NCI-H128 (cell line): ENCODE measurements around the gene DCST2.

Experiments
- DNase-seq: peaks from one replicate; lab custom pipeline; 2025; ENCODE audit not compliant: unreplicated experiment; lab: John Stamatoyannopoulos, UW

Gene DCST2

DNA sequence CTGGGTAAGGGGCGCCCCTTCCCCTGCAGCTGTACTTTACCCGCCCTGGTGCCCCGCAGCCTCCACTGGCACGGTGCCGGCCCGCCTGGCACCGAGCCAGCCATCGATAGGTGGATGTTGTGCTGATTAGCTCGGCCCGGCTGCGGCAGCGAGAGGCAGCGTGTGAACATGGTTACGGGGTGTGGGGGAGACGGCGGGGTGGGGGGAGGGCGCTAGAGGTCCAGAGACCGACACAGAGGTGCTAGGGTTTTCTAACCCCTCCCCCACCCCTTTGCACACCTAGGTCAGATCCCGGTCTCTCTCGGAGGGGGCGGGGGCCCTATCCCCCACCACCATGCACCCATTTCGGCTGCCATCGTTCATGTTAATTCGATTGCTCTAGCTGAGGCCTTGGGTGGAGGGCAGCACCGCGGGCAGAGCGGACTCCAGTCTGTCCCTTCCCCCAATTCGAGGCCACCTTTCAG is 36.6 kb upstream of the DCST2 start:
- DNase-seq, result peak; percentile 48

DNA sequence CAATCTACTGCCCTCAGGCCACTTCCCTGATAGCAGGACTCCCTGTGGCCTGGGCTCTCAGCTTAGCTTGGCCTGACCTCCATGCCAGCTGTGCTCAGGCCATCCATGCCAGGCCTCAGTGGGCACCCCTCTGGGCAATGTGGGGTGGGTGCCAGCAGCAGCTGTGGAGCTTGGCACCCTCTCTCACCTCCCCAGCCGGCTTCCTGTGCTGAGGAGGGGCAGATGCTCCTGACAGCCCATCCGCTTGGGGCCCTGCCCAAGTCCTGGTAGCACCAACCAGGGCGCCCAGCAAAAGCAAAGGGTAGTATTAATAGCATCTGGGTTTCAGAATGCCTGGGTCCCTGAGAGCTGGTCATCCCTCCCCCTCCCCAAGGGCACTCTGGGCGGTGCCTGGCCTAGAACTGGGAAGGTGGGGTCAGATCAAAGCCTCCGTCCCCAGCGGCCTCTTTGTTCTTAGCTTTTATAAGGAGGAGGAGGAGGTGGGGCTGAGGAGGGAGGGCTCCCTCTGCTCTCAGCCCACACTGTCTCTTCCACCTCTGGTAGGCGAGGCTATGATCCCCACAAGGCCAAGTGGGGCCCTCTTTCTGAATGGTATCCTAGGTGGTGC is 36.1 kb upstream of the DCST2 start:
- no peak for DNase-seq

DNA sequence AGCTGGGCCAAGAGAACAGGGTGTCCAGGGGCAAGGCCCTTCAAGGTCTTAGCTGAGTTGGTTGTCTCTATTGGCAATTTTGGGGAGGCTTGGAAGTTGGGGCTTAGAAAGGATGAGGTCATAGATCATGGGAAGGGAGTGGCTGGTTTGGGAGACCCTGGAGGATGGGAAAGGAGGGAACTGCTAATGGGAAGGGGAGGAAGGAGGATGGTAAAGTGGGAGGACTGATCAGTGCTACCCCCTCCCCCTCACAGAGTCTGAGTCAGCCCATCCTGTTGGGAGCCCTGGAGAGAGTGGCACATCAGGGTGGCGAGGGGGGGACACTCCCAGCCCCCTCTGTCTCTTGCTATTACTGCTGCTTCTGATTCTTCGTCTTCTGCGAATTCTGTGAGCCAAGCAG is 35.0 kb upstream of the DCST2 start:
- DNase-seq, result no peak

DNA sequence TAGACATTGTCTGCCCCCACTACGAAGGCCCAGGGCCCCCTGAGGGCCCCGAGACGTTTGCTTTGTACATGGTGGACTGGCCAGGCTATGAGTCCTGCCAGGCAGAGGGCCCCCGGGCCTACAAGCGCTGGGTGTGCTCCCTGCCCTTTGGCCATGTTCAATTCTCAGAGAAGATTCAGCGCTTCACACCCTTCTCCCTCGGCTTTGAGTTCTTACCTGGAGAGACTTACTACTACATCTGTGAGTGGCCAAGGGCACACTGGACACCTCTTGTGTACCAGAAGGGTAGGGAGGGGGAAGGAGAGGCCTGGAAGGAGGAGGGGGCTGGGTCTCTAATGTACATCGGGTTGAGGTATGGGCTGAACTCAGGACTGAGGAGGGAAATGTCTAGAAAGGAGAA is 33.2 kb upstream of the DCST2 start:
- DNase-seq, result no peak

DNA sequence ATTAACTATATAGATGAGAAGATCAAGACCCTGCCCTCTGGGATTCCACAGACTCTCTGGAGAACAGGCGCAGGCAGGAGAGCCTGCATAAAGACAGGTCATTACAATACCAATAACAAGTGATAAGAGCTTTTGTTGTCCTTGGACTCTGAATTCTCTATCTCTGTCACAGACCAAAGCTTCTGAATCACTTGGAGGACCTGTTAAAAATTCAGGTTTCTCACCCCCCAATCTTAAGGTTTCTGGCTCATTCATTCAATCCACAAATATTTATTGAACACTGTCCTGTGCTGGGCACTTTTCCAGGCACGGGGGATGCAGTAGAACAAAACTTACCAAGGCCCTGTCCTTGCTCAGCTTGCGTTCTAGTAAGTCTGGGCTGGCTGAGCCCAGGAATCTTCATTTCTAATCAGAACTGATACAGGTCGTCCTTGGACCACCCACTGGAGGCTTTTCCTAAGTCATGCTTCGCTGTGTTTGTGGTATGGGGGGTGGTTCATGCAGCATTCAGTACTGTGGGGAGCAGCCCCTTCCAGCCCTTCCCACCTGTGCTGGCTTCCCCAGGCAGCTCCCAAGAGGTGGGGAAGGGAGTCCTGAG is 31.4 kb upstream of the DCST2 start:
- no peak for DNase-seq

DNA sequence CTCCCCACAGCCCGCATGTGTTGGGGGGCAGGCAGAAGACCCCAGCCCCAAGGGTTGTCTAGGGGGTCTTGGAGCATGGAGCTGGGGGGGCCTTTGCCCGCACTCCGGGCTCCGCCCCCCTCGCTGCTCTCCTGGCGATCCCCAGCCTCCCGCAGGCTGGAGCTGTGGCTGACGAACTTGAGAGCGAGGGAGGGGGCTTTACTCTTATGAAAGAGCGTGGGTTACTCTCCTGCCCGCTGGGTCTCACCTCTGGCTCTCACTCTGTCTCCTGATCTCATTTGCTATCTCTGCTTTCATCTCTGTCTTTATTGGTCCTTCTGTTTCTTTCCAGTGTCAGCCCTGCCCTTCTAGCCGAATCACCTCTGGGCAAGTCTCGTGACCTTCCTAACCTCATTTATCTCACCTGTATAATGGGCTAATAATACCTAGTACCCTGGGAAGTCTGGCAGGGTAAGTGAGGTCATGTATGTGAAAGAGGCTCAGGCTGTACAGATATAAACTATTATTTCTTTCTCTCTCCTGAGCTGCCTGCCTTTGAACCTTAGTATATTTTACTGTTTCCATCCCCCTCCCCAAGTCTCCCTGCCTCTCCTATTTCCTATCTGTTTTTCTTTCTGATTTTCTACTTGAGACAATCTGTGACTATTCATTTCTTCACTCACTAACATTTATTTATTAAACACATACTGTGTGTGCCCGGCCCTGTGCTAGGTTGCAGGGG is 30.7 kb upstream of the DCST2 start:
- peak; percentile 50 for DNase-seq

DNA sequence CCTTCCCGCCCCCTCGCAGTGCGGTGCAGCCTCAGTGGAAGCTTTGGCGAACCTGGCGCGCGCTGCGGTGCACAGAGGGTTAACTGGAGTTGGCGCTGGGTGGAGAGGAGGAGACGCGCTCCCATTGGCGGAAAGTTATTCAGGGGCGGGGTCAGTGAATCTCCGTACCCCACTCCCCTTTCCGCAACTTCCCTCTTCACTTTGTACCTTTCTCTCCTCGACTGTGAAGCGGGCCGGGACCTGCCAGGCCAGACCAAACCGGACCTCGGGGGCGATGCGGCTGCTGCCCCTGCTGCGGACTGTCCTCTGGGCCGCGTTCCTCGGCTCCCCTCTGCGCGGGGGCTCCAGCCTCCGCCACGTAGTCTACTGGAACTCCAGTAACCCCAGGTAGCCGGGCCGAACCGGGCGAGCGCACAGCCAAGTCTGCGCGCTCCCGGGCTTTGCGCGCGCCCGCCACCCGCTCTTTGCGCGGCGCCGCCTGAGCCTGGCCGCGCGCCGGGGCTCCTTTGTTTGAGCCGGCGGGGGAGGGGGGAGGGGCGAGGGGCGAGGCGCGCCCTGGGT is 30.0 kb upstream of the DCST2 start, which contains the start of gene EFNA4:
EFNA4 (plus strand) TSS at position 191 of the 561 bp plus-strand sequence; CDS start at position 275, 84 bp downstream.
- DNase-seq, result peak; percentile 41

DNA sequence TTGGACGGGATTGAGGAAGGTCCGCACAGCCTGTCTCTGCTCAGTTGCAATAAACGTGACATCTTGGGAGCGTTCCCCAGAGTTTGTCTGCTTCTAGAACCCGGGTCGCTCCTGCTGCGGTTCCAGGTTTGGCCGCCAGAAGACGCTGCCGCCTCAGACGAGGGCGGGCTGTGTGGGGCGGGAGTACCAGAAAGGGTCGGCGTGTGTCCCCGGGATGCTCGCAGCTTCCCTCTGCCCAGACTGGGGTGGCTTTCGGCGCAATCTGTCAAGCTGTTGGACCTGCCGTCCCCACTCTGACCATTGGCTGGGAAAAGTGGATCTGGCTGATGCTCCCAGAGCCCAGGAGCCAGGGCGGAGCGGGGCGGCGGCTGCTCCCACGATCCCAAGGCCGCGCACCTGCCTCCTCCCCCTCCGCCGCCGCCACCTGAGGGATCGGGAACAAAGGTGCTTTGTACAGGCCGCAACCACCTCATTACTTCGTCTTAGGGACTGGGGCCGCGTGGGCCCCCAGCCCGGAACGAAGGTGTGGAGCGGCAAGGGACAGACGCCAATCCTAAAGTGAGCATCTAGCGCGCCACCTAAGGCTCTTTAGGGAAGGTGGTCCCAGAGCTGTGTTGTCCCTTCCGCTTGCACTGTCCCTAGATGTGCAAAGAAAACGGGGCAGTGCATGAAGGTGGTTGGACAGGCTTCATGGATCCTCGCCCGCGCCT is 29.3 kb upstream of the DCST2 start:
- DNase-seq, result peak; percentile 58

DNA sequence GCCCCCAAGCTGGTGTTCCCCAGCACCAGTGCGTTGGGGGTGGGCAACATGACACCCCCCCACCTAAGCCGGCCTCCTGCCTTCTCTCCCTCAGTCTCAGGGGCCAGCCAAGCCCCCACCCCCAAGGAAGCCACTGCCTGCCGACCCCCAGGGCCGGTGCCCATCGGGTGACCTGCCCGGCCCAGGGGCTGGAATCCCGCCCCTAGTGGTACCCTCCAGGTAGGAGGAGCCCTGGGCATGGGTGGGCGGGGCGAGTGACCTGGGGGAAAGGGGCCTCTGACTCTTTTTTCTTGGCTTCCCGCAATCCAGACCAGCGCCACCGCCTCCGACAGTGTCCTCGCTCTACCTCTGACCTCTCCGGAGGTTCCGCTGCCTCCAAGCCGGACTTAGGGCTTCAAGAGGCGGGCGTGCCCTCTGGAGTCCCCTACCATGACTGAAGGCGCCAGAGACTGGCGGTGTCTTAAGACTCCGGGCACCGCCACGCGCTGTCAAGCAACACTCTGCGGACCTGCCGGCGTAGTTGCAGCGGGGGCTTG is 28.6 kb upstream of the DCST2 start:
- DNase-seq, result no peak

DNA sequence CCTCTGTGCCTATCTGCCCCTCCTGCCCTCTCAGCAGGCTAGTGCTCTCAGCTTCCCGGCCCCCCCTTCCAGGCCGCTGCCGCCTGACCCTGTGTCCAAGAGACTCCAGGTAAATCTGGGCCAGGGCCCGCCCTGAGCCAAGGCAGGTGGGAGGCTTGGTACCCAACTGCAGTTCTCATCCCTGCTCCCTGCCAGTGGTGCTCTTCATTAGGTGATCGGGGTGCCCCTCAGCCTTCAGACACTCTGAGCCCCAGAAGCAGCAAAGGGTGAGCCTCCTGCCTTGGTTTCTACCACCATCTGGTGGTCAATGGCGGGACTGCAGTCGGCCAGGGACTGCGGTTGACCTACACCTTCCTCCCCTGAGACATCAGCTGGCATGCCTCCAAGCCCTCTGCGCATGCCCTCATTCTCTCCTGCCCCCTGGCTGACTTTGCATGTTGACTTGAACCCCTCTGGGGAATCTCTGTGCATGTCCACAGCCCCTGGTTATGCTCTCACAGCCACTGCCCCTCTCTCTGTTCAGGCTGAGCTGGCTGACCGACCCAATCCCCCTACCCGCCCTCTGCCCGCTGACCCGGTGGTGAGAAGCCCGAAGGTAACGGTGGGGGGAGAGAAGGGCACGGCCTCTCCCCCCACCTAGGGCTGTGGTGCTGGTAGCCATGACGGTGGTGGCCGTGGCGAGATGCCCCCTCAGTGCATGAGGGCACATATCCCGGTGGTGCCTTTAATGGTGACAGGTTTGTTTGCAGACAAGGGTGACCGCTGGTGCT is 28.0 kb upstream of the DCST2 start:
- DNase-seq, result peak; percentile 95

DNA sequence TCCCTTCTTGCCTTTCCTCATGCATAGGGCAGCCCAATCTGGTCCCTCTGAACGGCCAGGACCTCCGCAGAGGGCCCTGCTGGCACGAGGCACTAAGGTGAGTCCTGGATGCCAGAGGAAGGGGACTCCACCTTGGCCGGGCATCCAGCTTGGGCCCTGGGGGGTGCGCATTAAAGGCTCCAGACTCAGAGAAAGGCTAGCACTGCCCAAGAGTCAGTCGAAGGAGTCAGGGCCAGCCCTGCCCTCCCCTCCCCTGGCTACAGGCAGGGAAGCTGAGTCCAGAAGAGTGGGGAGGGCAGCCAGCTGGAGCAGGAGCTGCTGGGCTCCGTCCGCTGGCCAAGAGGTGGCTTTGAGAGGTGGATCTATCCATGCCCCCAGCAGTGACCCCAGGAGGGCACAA is 27.2 kb upstream of the DCST2 start:
- no peak for DNase-seq

DNA sequence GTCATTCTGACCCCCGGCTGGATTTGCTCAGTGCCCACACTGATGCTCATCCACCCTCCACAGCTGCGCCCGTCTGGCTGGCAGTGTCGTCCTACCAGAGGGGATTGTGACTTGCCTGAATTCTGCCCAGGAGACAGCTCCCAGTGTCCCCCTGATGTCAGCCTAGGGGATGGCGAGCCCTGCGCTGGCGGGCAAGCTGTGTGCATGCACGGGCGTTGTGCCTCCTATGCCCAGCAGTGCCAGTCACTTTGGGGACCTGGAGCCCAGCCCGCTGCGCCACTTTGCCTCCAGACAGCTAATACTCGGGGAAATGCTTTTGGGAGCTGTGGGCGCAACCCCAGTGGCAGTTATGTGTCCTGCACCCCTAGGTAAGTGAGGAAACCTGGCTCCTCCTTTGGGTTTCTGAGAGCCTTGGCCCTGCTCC is 24.2 kb upstream of the DCST2 start:
- DNase-seq, result no peak

DNA sequence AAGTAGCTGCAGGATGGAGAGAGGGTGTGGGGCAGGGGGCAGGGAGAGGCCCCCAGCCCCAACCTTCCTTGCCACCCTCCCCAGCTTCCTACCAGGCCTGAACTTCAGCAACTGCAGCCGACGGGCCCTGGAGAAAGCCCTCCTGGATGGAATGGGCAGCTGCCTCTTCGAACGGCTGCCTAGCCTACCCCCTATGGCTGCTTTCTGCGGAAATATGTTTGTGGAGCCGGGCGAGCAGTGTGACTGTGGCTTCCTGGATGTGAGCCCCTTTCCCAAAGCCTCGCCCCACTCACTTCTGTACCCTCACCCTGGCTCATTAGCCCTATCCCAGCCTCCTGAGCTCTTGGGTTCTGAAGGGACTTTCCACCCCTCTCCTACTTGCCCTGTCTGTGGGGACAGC is 23.5 kb upstream of the DCST2 start:
- DNase-seq, result no peak

DNA sequence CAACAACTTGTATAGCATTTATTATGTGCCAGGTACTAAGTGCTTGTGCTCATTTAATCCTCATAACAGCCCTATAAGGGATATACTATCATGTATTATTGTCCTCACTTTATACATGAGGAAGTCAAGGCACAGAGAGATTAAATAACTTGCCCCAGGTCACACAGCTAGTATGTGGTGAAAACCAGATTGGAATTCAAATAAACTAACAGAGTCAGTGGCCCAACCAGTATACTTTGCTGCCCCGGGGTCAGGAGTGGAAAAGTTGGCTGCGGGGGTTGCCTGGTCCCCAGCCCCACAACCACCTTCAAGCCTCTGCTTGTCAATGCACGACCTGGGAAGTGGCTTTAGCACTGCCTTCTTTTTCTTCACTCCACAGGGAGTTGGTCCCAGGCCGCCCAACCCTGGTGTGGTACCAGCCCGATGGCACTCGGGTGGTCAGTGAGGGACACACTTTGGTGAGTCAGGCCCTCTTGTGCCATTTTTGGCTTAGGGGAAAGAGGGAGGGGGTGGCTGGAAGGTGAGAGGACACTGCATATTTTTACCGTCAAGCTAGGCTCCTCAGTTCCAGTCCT is 20.0 kb upstream of the DCST2 start:
- no peak for DNase-seq

DNA sequence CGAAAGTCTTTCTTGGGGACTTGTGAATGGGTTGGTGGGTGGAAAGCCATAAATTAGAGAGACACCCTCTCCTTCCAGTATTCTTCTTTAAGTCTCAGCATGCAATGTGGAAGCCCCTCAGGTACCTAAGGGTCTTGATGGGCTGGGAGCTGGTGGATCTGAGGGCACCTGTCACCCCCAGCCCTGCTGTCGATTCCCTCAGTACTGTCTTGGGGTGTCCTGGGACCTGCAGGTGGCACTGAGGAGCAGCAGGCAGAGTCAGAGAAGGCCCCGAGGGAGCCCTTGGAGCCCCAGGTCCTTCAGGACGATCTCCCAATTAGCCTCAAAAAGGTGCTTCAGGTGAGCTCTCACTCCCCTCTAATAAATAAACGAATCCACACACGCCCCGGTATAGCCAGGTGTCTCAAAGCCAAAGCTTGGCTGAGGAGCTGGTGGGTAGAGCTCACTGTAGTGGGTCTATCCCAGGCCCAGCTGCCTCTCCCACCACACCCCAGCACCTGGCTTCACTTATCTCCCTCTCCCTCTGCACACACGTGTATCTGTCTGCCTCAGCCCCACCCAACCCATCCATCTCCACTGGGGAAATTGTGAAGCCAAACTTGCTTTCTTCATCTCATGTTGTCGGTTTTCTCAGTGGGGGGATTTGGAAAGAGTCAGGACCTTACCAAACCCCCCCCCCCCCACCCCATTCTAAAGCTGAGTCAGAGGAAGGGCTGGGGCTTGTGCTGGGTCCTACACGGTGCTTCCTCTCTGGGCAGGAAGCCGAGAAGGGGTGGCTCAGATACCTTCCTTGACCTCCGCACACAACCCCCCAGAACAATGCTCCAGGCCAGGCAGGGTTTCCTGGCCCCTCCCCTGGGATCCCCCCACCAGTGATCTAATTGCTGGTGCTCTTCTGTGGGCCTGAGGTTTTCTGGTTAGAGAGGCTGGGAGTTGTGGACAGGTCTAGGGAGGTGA is 19.1 kb upstream of the DCST2 start:
- DNase-seq, result no peak

DNA sequence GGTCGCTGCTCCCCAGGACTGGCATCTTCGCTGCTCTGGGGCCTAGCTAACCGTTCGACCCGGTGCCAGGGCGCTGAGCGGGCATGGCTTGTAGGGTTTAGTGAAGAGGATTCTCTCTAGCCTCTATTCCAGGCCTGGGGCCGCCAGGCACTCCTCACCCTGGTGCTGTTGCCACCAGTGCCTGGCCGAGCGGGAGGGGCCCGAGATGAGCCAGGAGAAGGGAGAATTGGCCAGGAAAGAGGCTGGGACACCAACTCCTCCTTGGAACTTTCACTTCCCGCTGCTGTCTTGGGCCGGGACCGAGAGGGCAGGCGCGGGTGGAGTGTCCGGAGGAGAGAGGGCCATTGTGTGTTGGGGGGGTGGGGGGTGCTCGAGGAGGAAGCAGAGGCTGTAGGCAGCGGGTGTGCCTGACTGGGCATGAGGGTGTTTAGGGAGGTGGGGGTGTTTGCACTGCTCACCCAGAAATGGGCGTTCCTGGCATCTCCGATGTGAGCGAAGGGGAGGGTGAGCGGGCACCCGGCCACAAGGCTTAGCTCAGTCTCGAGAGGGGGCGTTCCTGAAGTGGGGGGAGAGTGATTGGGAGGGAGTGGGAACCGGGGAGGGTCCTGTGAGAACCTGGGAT is 18.3 kb upstream of the DCST2 start:
- DNase-seq, result peak; percentile 34

DNA sequence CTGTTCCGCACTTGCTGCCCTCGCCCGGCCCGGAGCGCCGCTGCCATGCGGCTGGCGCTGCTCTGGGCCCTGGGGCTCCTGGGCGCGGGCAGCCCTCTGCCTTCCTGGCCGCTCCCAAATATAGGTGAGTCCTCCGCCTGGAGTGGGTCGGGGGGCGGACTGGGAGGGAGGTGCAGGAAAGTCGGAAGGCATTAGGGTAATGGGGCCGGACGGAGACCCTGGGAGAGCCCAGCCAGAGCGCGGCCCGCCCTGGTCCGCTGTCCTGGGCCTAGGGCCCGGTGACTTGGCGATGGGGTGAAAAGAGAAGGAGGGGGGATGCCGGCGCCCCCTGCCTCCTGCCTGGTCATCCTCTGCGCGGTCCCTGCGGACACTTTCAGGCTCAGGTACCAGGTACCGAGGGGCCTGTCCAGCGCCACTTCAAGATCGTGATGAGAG is 17.8 kb upstream of the DCST2 start:
- DNase-seq, result no peak
